ENCODE data around the gene MAT1A. TPM values are rescaled to one million over a fixed set of nuclear protein-coding genes. Genes with fewer than 3 reads are reported as not detected.
"Not testable (repeated sequence)": the region's sequence is repeated elsewhere in the genome, so short reads cannot be mapped to it uniquely, and the experiment has no call there.

Gene MAT1A
- polyA plus RNA-seq, 10 donors = 0.04 to 0.15 (median 0.11) TPM; not detected in 5

- not testable (repeated sequence) for DNase-seq
These were observed 55.6 kb downstream of the MAT1A start for GRCh38 chr10:80233871-80234270.

GRCh38 chr10:80226723-80227122, 62.7 kb downstream of the MAT1A start:
- DNase-seq = not testable (repeated sequence)

GRCh38 chr10:80223031-80223419, 66.4 kb downstream of the MAT1A start:
- not testable (repeated sequence) for DNase-seq

Other genes with a start within 250 kb of the MAT1A start
- 10 to 100 TPM; 15.6 to 33.2 (median 19.5) TPM for gene TMEM254, start 211.0 kb downstream of the MAT1A start, polyA plus RNA-seq (ENCODE audit: insufficient read length in 10 of 10)
- gene PLAC9, start 156.9 kb downstream of the MAT1A start, polyA plus RNA-seq (ENCODE audit: insufficient read length in 10 of 10) = 100 to 1,000 TPM in 4 of 10 donors, 10 to 100 TPM in 6; 60.1 to 148 (median 87.4) TPM
- 100 to 1,000 TPM in 8 of 10 donors, 10 to 100 TPM in 2; 82.1 to 131 (median 107) TPM for gene ANXA11, start 84.1 kb downstream of the MAT1A start, polyA plus RNA-seq (ENCODE audit: insufficient read length in 10 of 10)
- under 1 TPM in 1 of 10 donors, not detected in 9; 0.20 TPM for gene DYDC1, start 67.1 kb upstream of the MAT1A start, polyA plus RNA-seq (ENCODE audit: insufficient read length in 10 of 10)
- gene DYDC2, start 67.1 kb upstream of the MAT1A start, polyA plus RNA-seq (ENCODE audit: insufficient read length in 10 of 10) = not detected
- gene PRXL2A, start 118.9 kb upstream of the MAT1A start, polyA plus RNA-seq (ENCODE audit: insufficient read length in 10 of 10) = 10 to 100 TPM; 67.2 to 99.0 (median 84.8) TPM
- 10 to 100 TPM; 35.8 to 53.1 (median 46.3) TPM for gene TSPAN14, start 164.7 kb upstream of the MAT1A start, polyA plus RNA-seq (ENCODE audit: insufficient read length in 10 of 10)
- under 1 TPM in 8 of 10 donors, not detected in 2; 0.07 to 0.16 (median 0.10) TPM for gene SH2D4B, start 248.2 kb upstream of the MAT1A start, polyA plus RNA-seq (ENCODE audit: insufficient read length in 10 of 10)

Data from muscle of back (tissue), 11 donors.